Thyroid gland (tissue), 4 donors: ENCODE data around the gene GBP5. TPM values are rescaled to one million over a fixed set of nuclear protein-coding genes. Genes with fewer than 3 reads are reported as not detected.
"Not testable (repeated sequence)": the region's sequence is repeated elsewhere in the genome, so short reads cannot be mapped to it uniquely, and the experiment has no call there.

Experiments used
- DNase-seq, 2 donors: peaks; one replicate each; pipeline ENCODE4 v3.0.0-alpha.2; 2019
- H3K27ac ChIP-seq, 3 donors: fragments of 200-600 bp; sonication (generic); 1 replicate in 2 of 3; 2 replicates in 1 of 3; pipeline ENCODE4 v1.5.1; 2016 to 2019; ENCODE audit warnings: mild to moderate bottlenecking in 1 of 3, moderate library complexity in 1 of 3
- H3K27me3 ChIP-seq: fragments of 200-600 bp; sonication (generic); one replicate; pipeline ENCODE4 v1.5.1; 2019
- H3K36me3 ChIP-seq, 2 donors: fragments of 200-600 bp; sonication (generic); one replicate each; pipeline ENCODE4 v1.5.1; 2016 to 2019
- H3K4me1 ChIP-seq, 2 donors: fragments of 200-600 bp; sonication (generic); one replicate each; pipeline ENCODE4 v1.5.1; 2017 to 2019
- H3K4me3 ChIP-seq, 3 donors: fragments of 200-600 bp; sonication (generic); replicated peaks in 1 of 3; 1 replicate in 2 of 3; 2 replicates in 1 of 3; pipeline ENCODE4 v1.5.1; 2016; ENCODE audit warnings: mild to moderate bottlenecking in 1 of 3
- H3K9me3 ChIP-seq: fragments of 200-600 bp; sonication (generic); one replicate; pipeline ENCODE4 v1.5.1; 2017
- CTCF ChIP-seq, 6 experiments: fragments of 200-600 bp in 3 of 6; fragments of 450-650 bp in 3 of 6; sonication (generic) in 3 of 6; IDR thresholded peaks; one replicate each; pipeline ENCODE4 v1.5.1; 2016 to 2019; ENCODE audit warnings: antibody characterized with exemption in 6 of 6, mild to moderate bottlenecking in 2 of 6, inconsistent platforms in 1 of 6, moderate library complexity in 1 of 6
- POLR2A ChIP-seq, 2 donors: fragments of 450-650 bp; IDR thresholded peaks; one replicate each; pipeline ENCODE4 v1.6.1; 2017; ENCODE audit warnings: antibody characterized with exemption in 2 of 2, mild to moderate bottlenecking in 2 of 2, moderate library complexity in 1 of 2
- WGBS, 2 donors: methylation state at CpG; one replicate each; pipeline ENCODE4 v1.1.5; 2017; 5-methylcytosine and 5-hydroxymethylcytosine counted together
- intact Hi-C: fragments of 100-400 bp; cut with DNase I; formaldehyde crosslinking; loops from one replicate; pipeline ENCODE4 v1.15.1; 2023
- total RNA-seq, 4 donors: library from RNA; depleted of rRNA; stranded (reverse); fragments of >200 nt; gene quantifications; one replicate each; pipeline ENCODE4 v1.2.3, GENCODE V29; 2016

The GBP5 gene
- total RNA-seq, 4 donors from 2014 or later, result 1.0 to 3.0 (median 2.4) TPM

- H3K9me3 ChIP-seq, result no peaks in the 10 kb centered on the region
- peaks cover 0 to 3% of the 10 kb centered on the region in 2 donors for H3K4me1 ChIP-seq
- DNase-seq, result no peak
- H3K36me3 ChIP-seq, result no peaks in the 10 kb centered on the region
- H3K27me3 ChIP-seq, result no peaks in the 10 kb centered on the region
- intact Hi-C loops, result no loop called here
- no peak overlapping the region for H3K4me3 ChIP-seq
- TF ChIP-seq CTCF (IDR thresholded peaks at IDR 0.05) (no peak), POLR2A (IDR thresholded peaks at IDR 0.05) (no peak)
- WGBS, 2 donors, result 94 to 95% methylated on average over 2 of the region's 2 CpGs
- H3K27ac ChIP-seq, result no peak overlapping the region
Observed at GRCh38 chr1:89288051-89288340, 15.3 kb upstream of the GBP5 start.

GRCh38 chr1:89287181-89288050, 14.8 kb upstream of the GBP5 start:
- no peak for TF ChIP-seq POLR2A (IDR thresholded peaks at IDR 0.05)
- TF ChIP-seq CTCF (IDR thresholded peaks at IDR 0.05), result no peak
- Histone ChIP-seq H3K4me3 (no peak overlapping the region), H3K27me3 (no peaks in the 10 kb centered on the region), H3K27ac (no peak overlapping the region), H3K36me3 (no peaks in the 10 kb centered on the region), H3K9me3 (no peaks in the 10 kb centered on the region), H3K4me1 (peaks cover 0 to 3% of the 10 kb centered on the region in 2 donors)
- 59 to 65% methylated on average over 5 of the region's 5 CpGs for WGBS, 2 donors
- no peak for DNase-seq
- intact Hi-C loops, result no loop called here

- H3K4me3 ChIP-seq, result no peak overlapping the region
Observed at GRCh38 chr1:89286549-89287180, 14.0 kb upstream of the GBP5 start.

GRCh38 chr1:89285745-89286380, 13.2 kb upstream of the GBP5 start:
- 92 to 94% methylated on average over 6 of the region's 6 CpGs for whole genome bisulfite sequencing, 2 donors
- no peak for TF ChIP-seq CTCF (IDR thresholded peaks at IDR 0.05)
- TF ChIP-seq POLR2A (IDR thresholded peaks at IDR 0.05), result no peak
- Histone ChIP-seq H3K27ac (no peak overlapping the region), H3K4me1 (peaks cover 0 to 3% of the 10 kb centered on the region in 2 donors), H3K27me3 (no peaks in the 10 kb centered on the region), H3K36me3 (no peaks in the 10 kb centered on the region), H3K4me3 (no peak overlapping the region), H3K9me3 (no peaks in the 10 kb centered on the region)
- no peak for DNase-seq
- intact Hi-C loops, result no loop called here

More at GRCh38 chr1:89286549-89287180, 14.0 kb upstream of the GBP5 start:
- TF ChIP-seq CTCF (IDR thresholded peaks at IDR 0.05) (no peak), POLR2A (IDR thresholded peaks at IDR 0.05) (no peak)
- Histone ChIP-seq H3K4me1 (peaks cover 0 to 3% of the 10 kb centered on the region in 2 donors), H3K36me3 (no peaks in the 10 kb centered on the region), H3K27me3 (no peaks in the 10 kb centered on the region), H3K9me3 (no peaks in the 10 kb centered on the region), H3K27ac (no peak overlapping the region)
- intact Hi-C loops, result no loop called here
- no peak for DNase-seq
- WGBS, 2 donors, result 39 to 67% methylated on average over 3 of the region's 3 CpGs

- H3K4me1 ChIP-seq, DNase-seq, intact Hi-C loops, H3K27me3 ChIP-seq, H3K27ac ChIP-seq, H3K9me3 ChIP-seq, H3K36me3 ChIP-seq, H3K4me3 ChIP-seq: not testable (repeated sequence)
- 80% methylated on average over 4 to 5 of the region's 5 CpGs for WGBS, 2 donors
Observed at GRCh38 chr1:89284078-89284763, 11.6 kb upstream of the GBP5 start.
